Measurements from ENCODE around the gene RTCB.

The RTCB gene

DNA sequence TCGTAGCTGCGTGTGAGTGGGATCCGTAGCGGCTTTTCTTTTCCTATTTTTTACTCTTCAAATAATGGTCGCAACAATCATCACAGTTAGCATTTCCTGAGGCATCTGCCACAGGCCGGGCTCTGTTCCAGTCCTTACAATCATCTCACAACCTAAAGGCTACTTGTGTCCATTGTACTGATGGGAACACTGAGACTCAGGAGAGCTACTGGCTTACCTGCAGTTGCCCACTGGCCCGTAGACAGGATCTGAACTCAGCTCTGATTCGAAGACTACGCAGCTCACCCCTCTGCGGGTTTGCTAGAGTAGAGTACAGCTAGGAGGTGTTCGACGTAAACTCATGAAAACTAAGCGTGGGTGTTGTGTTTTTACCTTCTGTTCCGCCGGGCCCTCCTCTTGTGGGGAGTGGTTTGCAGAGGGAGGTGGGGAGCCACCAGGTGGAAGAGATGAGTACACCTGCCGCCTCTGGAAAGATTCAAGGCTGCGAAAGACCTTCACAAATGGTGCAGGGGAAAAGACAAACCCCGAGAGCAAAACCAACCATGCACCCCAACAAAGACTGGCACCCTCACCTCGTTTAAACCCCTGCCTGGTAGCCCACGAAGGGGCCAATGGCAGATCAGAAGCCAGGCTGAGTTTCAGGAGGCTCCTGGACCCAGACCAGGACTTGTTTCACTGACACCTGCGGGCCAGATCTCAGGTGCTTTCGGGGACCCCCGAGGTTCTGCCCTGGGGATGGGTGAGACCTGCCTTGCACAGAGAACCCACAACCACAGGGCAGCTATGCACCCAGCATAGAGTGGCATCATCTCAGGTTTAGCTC, 72.6 kb downstream of the RTCB start:
- DNase-seq (ENCODE audit: low read depth in 2 of 2), result no peak

DNA sequence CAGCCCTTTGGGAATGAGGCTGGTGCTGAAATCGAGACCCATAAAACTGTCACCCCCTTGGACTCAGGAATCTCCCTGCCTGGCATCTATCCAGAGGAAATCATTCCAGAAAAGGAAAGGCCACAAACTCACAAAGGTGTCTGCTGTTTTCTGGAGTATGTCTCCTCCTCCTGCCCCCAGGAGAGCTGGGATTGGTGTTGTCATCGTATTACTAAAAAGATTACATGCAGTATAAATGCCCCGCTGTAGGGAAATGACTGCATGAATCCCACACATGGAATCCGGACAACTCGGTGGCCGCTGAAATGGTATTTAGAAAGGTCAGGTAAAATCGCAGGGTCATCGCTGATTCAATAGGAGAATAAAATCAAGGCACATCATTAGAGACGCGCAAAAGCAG, 73.3 kb downstream of the RTCB start:
- DNase-seq (ENCODE audit: low read depth in 2 of 2), result no peak
